Measurements from ENCODE around the gene PCOLCE2.

Gene PCOLCE2, protein sequence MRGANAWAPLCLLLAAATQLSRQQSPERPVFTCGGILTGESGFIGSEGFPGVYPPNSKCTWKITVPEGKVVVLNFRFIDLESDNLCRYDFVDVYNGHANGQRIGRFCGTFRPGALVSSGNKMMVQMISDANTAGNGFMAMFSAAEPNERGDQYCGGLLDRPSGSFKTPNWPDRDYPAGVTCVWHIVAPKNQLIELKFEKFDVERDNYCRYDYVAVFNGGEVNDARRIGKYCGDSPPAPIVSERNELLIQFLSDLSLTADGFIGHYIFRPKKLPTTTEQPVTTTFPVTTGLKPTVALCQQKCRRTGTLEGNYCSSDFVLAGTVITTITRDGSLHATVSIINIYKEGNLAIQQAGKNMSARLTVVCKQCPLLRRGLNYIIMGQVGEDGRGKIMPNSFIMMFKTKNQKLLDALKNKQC

GRCh38 chr3:142888481-142889211 is at the start of gene PCOLCE2:
TSS of gene PCOLCE2 (minus strand) at chr3:142889083. CDS start at chr3:142888896, 187 bp downstream.
- DNase-seq: no peak

GRCh38 chr3:142935963-142936362 is 47.1 kb upstream of the PCOLCE2 start:
- no peak for DNase-seq

DNA sequence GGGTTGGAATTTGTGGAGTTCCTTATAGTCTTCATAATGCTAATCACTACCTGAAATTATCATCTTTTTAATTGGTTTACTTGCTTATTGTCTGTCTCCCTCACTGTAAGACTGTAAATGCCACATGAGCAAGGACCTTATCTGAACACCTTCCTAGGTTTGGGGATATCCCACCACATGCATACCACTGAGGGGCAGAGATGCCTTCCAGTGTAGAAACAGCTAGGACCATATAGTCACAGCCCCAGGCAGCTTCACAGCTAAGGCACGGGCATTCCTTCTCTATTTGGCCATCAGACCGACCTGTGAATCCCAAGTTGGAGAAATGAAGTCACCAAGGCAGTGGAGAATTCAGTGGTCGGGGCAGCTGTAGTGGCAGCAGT is 46.0 kb upstream of the PCOLCE2 start:
- no peak for DNase-seq

- DNase-seq: no peak
These were observed 45.4 kb upstream of the PCOLCE2 start for GRCh38 chr3:142934128-142934886.

GRCh38 chr3:142931222-142931621 is 42.3 kb upstream of the PCOLCE2 start:
- DNase-seq: no peak

DNA sequence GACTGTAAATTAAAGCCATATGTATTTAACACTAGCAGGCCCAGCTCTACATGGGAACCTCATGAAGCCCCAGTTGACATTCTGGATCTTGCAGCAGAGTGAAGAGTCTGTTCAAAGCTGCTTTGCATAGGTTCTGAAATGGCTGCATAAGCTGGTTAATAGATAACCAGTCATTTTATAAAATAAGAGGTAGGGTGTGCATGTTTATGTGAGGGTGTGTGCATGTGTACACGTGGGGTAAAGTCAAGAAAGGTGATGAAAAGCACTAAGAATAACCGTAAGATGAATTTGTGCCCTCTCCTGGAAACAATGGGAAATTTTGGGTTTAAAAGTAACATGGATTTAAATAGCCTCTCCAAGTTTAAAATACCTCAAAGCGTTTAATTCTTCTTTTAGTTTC is 41.6 kb upstream of the PCOLCE2 start:
- no peak for DNase-seq

GRCh38 chr3:142929890-142930289 is 41.0 kb upstream of the PCOLCE2 start:
- no peak for DNase-seq

- DNase-seq: no peak
These were observed 40.2 kb upstream of the PCOLCE2 start for GRCh38 chr3:142929109-142929508.

DNA sequence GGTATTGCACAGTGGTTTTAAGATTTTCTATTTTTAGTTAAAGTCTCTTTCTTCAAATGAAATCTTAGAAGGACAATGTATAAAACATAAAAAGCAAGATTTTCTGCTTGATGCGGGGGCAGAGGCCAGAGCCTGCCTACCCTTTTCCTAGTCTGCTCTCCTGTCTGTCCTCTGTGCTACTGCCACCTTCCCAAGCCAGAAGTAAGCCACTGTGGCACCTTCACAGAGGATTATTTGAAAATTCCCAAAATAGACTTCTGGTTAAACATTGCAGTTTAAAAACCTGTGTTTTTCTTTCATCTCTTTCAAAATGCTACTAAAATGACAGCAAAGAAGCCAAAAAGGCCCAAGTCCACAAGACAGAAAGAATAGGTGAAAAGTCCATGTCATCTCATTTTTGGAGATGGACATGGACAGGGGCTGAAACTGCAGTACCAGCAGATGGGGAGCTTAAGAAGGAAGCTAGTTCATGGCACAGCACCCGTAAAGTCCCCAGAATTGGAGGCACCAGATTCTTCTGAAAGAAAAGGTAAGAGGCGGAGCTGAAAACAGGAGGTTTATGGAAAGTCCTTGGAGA is 37.6 kb upstream of the PCOLCE2 start:
- DNase-seq: no peak

DNA sequence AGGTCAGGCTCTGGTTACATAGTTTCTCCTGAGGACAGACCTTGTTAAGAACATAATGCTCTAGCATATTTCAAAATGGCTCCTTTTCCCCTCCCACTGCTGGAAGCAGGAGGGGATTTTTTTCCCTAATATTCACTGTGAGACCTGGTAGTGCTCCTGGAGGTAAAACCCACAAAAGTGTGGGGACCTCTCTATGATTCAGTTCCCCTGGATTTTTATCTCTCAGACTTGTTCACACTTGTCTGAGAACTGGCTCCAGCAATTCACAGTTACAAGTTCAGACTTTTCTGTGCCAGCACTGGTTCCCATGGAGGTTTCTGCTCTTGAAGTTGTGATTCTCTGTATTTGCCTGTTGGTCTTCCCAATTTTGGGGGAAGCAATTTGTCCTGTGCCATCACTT is 36.3 kb upstream of the PCOLCE2 start:
- DNase-seq: no peak

GRCh38 chr3:142923694-142924093 is 34.8 kb upstream of the PCOLCE2 start:
- DNase-seq: no peak

DNA sequence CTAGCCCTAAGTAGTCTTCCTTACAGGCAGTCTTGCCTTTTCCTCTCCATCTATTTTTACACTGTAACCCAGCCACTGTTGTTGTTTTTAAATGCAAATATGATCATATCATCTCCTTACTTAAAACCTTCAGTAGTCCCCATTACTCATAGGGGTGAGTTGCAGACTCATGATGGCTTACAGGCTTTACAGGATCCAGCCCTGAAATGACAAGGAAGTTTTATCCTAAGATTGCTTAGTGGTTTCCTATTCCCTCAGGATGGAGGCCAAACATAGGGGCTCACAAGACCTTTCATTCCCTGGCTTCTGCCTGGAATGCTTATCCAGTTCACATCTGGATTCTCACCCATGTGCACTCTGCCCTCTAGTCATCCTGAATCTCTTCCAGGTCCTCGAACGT is 27.7 kb upstream of the PCOLCE2 start:
- no peak for DNase-seq

- DNase-seq: no peak
These were observed 26.8 kb upstream of the PCOLCE2 start for GRCh38 chr3:142915636-142916035.

DNA sequence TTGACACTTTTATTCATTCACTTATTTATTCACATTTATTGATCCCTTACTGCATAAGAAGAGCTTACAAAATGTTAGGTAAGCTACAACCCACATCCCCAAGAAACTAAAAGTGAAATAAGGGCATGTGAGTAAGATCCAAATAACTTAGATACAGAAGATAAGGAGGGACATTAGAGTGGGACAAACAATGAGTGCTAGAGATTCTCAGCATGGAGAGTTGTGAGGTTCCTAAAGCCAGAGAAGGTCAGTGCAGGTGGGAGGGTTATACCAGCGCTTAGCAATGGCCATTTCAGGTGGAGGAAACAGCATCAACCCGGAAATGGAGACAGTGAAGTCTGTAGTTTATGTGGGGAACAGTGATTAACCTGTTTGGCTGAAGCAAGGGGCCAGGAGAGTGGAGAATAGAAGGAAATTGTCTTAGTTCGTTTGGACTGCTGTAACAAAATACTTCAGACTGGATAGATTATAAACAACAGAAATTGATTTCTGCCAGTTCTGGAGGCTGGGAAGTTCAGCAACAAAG is 25.5 kb upstream of the PCOLCE2 start:
- no peak for DNase-seq

GRCh38 chr3:142913432-142913831 is 24.5 kb upstream of the PCOLCE2 start:
- DNase-seq: no peak

- no peak for DNase-seq
These were observed 23.7 kb upstream of the PCOLCE2 start for GRCh38 chr3:142912402-142913172.

- DNase-seq: no peak
These were observed 21.4 kb upstream of the PCOLCE2 start for GRCh38 chr3:142910280-142910679.

GRCh38 chr3:142909282-142909681 is 20.4 kb upstream of the PCOLCE2 start:
- DNase-seq: no peak

DNA sequence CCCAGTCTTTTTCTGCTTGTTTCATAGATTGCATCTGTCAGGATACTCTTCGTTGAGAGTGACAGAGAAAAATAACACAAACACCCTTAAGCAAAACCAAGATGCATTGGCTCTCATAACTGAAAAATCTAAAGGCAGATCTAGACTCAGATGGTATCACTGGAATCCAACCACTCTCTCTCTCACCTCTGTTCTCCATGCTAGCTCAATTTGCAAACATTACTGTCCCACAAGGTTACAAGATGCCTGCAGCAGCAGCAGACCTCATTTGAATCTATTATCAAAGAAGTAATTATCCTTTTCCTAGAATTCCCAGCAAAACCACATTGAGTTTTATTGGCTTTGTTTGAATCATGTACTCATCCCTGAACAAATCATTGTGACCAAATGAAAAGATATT is 19.1 kb upstream of the PCOLCE2 start:
- DNase-seq: no peak

DNA sequence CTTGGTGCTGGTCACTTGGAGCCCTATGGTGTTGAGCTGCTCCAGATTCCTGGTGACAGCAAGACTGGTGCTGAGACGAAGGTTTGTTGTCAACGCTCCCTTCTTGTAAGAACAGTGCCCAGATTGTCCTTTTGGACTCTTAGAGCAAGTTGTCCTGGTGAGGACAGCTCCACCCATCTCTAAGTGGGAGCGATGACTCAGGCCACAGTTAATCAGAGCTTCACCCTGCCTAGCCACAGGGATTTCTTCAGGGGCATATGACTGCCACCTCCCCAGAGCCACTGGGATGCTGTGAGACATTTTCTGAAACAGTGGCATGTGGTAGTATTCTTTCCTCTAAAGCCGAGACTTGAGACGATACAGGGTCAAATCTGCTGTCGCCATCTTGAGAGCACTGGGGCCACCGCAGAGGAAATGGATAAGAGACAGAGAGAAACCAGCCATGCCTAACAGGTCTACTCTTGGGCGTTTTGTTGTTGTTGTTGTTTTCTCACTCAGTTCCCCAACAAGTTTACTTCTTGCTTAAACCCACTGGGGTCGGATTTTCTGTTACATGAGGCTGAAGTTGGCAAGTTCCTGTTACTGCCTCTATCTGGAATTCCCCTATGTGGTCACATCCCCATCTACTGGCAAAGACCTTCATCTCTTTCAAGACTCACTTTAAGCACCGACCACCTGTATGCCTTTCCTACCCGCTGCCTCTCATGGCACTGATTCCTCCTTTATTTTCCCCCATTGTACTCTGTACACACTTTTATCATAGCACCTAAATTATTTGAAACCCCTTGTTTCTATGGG is 16.0 kb upstream of the PCOLCE2 start:
- DNase-seq: no peak

- DNase-seq: no peak
These were observed 13.5 kb upstream of the PCOLCE2 start for GRCh38 chr3:142902356-142902755.
